SK-N-SH treated with all-trans-retinoic acid at 6 μM for 48 hours (cell line): ENCODE results near the gene FMN1.

Experiments used
- ATAC-seq: fragments of 200-7000 bp; cut with Tn5 transposase; 3 replicates; pipeline ENCODE4 v1.9.1; 2020; ENCODE audit warnings: mild to moderate bottlenecking, moderate library complexity
- ARNTL ChIP-seq: fragments of 450-650 bp; formaldehyde crosslinking; IDR thresholded peaks from 2 replicates; pipeline ENCODE4 v1.5.0; 2020; ENCODE audit warnings: low read depth, mild to moderate bottlenecking, moderate library complexity, borderline replicate concordance
- BACH2 ChIP-seq: fragments of 250-450 bp; sonication (Bioruptor Pico); IDR thresholded peaks from 2 replicates; pipeline ENCODE4 v1.9.0; 2021; ENCODE audit warnings: mild to moderate bottlenecking, borderline replicate concordance
- CREB5 ChIP-seq: fragments of 250-450 bp; sonication (Bioruptor Pico); IDR thresholded peaks from 2 replicates; pipeline ENCODE4 v1.5.1; 2020; ENCODE audit warnings: low read depth, mild to moderate bottlenecking, moderate library complexity
- CSDC2 ChIP-seq: fragments of 250-450 bp; sonication (Bioruptor Pico); IDR thresholded peaks from 2 replicates; pipeline ENCODE4 v1.5.0; 2020; ENCODE audit warnings: mild to moderate bottlenecking, moderate library complexity
- CSRNP3 ChIP-seq: fragments of 250-450 bp; sonication (Bioruptor Pico); IDR thresholded peaks from 2 replicates; pipeline ENCODE4 v1.5.1; 2021; ENCODE audit warnings: mild to moderate bottlenecking, moderate library complexity
- ESRRG ChIP-seq: fragments of 250-450 bp; sonication (Bioruptor Pico); IDR thresholded peaks from 2 replicates; pipeline ENCODE4 v1.6.1; 2021; ENCODE audit warnings: mild to moderate bottlenecking
- GLIS3 ChIP-seq: fragments of 250-450 bp; sonication (Bioruptor Pico); IDR thresholded peaks from 2 replicates; pipeline ENCODE4 v1.5.0; 2020; ENCODE audit warnings: mild to moderate bottlenecking, moderate library complexity
- PATZ1 ChIP-seq: fragments of 250-450 bp; sonication (Bioruptor Pico); IDR thresholded peaks from 2 replicates; pipeline ENCODE4 v1.8.0; 2020; ENCODE audit warnings: mild to moderate bottlenecking, moderate library complexity, borderline replicate concordance
- POU6F1 ChIP-seq: fragments of 250-450 bp; sonication (Bioruptor Pico); IDR thresholded peaks from 2 replicates; pipeline ENCODE4 v1.8.0; 2021; ENCODE audit warnings: low read depth, mild to moderate bottlenecking, moderate library complexity, borderline replicate concordance
- PPARA ChIP-seq: fragments of 250-450 bp; sonication (Bioruptor Pico); IDR thresholded peaks from 2 replicates; pipeline ENCODE4 v1.5.0; 2020; ENCODE audit warnings: mild to moderate bottlenecking, borderline replicate concordance
- RARB ChIP-seq: fragments of 250-450 bp; sonication (Bioruptor Pico); IDR thresholded peaks from 2 replicates; pipeline ENCODE4 v1.8.0; 2021; ENCODE audit warnings: mild to moderate bottlenecking, moderate library complexity
- SNAI2 ChIP-seq: fragments of 250-450 bp; sonication (Bioruptor Pico); IDR thresholded peaks from 2 replicates; pipeline ENCODE4 v1.5.0; 2020; ENCODE audit warnings: mild to moderate bottlenecking, moderate library complexity
- TCF4 ChIP-seq: fragments of 250-450 bp; sonication (Bioruptor Pico); IDR thresholded peaks from 2 replicates; pipeline ENCODE4 v1.8.0; 2021; ENCODE audit warnings: mild to moderate bottlenecking, moderate library complexity, borderline replicate concordance
- TOX ChIP-seq: fragments of 250-450 bp; sonication (Bioruptor Pico); IDR thresholded peaks from 2 replicates; pipeline ENCODE4 v1.8.0; 2021; ENCODE audit warnings: mild to moderate bottlenecking, moderate library complexity, borderline replicate concordance
- TSHZ2 ChIP-seq: fragments of 250-450 bp; sonication (Bioruptor Pico); IDR thresholded peaks from 2 replicates; pipeline ENCODE4 v1.5.0; 2020; ENCODE audit warnings: mild to moderate bottlenecking, moderate library complexity
- ZC3H10 ChIP-seq: fragments of 250-450 bp; sonication (Bioruptor Pico); IDR thresholded peaks from 2 replicates; pipeline ENCODE4 v1.5.1; 2021; ENCODE audit warnings: mild to moderate bottlenecking, moderate library complexity
- ZFP3 ChIP-seq: fragments of 250-450 bp; sonication (Bioruptor Pico); IDR thresholded peaks from 2 replicates; pipeline ENCODE4 v1.5.0; 2020; ENCODE audit warnings: mild to moderate bottlenecking, moderate library complexity
- ZFP30 ChIP-seq: fragments of 450-650 bp; formaldehyde crosslinking; IDR thresholded peaks from 2 replicates; pipeline ENCODE4 v1.5.0; 2022; ENCODE audit warnings: mild to moderate bottlenecking, moderate library complexity
- ZNF565 ChIP-seq: fragments of 450-650 bp; formaldehyde crosslinking; conservative IDR thresholded peaks from 2 replicates; pipeline ENCODE4 v1.5.0; 2020; ENCODE audit warnings: low read depth, mild to moderate bottlenecking, moderate library complexity
- ZNF70 ChIP-seq: fragments of 450-650 bp; formaldehyde crosslinking; IDR thresholded peaks from 2 replicates; pipeline ENCODE4 v1.5.0; 2020; ENCODE audit warnings: mild to moderate bottlenecking, moderate library complexity
- ZNF8 ChIP-seq: fragments of 450-650 bp; formaldehyde crosslinking; IDR thresholded peaks from 2 replicates; pipeline ENCODE4 v1.5.0; 2020; ENCODE audit warnings: mild to moderate bottlenecking, moderate library complexity

The FMN1 gene

GRCh38 chr15:32944431-32944830 lies 250.1 kb downstream of the FMN1 start:
- no peak for TF ChIP-seq ZFP30 (CRISPR knock-in tag)
- TF ChIP-seq TOX (CRISPR knock-in tag): no peak
- TF ChIP-seq ZNF70 (CRISPR knock-in tag): no peak
- TF ChIP-seq ARNTL (CRISPR knock-in tag): no peak
- no peak for TF ChIP-seq BACH2 (CRISPR knock-in tag)
- TF ChIP-seq ZFP3 (CRISPR knock-in tag): no peak
- no peak for TF ChIP-seq GLIS3 (CRISPR knock-in tag)
- TF ChIP-seq CSRNP3: no peak
- TF ChIP-seq CREB5 (CRISPR knock-in tag): no peak
- no peak for TF ChIP-seq ZNF565
- no peak for TF ChIP-seq PPARA
- TF ChIP-seq ESRRG (CRISPR knock-in tag): no peak
- no peak for TF ChIP-seq RARB
- TF ChIP-seq ZNF8 (CRISPR knock-in tag): no peak
- no peak for TF ChIP-seq ZC3H10
- TF ChIP-seq PATZ1 (CRISPR knock-in tag): no peak
- no peak for TF ChIP-seq SNAI2
- no peak for TF ChIP-seq TSHZ2
- no peak for ATAC-seq

GRCh38 chr15:32943711-32944110 lies 250.8 kb downstream of the FMN1 start:
- TF ChIP-seq TOX (CRISPR knock-in tag) (no peak), SNAI2 (no peak), GLIS3 (CRISPR knock-in tag) (no peak), TSHZ2 (no peak), CSDC2 (CRISPR knock-in tag) (no peak), RARB (no peak), ZNF70 (CRISPR knock-in tag) (no peak), POU6F1 (CRISPR knock-in tag) (no peak), ZNF8 (CRISPR knock-in tag) (no peak), PPARA (no peak), TCF4 (CRISPR knock-in tag) (no peak), BACH2 (CRISPR knock-in tag) (no peak), ZNF565 (no peak)
- no peak for ATAC-seq
